Suppressor macrophage treated with lipopolysaccharide for 4 hours (primary cell): ENCODE results near the gene NKX1-2.
A peak's percentile ranks its signal among the peaks of the same experiment; 100 is the strongest.

Source experiments
- DNase-seq: peaks from one replicate; pipeline ENCODE4 v3.0.0-alpha.2; 2020

The NKX1-2 gene

DNA sequence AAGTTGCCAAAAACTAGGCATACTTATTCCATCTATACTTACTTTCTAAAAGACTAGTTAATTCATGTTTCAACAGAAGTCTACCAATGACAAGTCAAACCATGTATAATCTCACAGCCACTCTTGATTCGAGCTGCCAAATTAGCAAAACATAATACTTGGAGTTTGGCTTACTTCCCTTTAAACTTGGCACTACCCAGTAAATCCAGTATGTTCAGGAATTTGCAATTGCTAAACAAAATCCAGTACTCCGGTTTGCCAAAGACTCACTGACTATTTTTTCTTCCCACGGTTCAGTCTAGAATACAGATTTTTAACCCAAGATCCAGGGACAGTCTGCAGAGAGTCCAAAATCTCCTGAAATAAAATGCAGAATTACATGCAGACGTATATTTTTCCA, 35.8 kb downstream of the NKX1-2 start:
- DNase-seq, result no peak

DNA sequence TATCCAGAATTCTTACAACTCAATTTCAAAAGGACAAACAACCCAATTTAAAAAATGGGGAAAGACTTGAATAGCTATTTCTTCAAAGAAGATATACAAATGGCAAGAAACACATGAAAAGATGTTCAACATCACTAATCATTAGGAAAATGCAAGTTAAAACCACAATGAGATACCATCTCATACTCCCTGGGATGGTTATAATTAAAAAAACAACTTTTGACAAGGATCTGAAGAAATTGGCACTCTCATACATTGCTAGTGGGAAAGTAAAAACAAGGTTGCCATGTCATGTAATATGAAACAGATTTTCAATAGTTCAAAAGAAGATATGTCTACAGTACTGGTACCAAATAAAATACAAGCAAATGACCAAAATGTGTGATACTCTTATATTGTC, 40.1 kb downstream of the NKX1-2 start:
- no peak for DNase-seq

DNA sequence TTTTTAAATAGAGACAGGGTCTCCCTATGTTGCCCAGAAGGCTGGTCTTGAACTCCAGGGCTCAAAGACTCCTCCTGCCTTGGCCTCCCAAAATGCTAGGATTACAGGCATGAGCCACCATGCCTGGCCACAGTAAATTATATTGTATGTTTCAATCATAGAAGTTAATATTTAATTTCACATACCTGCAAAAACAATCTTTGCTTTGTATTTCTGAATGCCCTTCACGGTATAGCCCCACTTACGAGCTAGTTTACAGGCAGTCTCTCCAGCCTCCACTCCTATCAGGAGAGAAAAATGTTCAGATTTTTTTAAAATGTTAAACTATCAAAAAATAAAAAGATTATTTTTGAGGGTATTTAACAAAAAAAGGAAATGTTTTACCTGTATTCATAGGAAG, 41.5 kb downstream of the NKX1-2 start:
- DNase-seq, result no peak

DNA sequence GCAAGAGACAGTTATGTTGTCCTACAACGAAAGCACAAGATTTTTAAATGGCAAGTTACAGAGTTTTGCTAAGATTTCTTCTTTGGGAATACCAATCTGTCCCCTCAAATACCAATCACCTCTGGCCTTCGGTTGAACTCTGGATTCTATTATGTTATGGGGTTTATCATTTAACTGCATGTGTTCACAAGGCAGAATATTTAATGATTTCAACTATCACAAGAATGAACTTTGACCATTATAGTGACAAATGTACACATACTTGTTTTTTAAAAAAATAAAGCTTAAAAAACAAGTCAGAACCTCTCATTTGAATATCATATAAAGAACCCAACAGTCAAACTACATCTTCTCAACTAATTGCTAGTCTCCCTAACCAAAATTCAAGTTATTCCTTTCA, 42.4 kb downstream of the NKX1-2 start:
- DNase-seq, result no peak

DNA sequence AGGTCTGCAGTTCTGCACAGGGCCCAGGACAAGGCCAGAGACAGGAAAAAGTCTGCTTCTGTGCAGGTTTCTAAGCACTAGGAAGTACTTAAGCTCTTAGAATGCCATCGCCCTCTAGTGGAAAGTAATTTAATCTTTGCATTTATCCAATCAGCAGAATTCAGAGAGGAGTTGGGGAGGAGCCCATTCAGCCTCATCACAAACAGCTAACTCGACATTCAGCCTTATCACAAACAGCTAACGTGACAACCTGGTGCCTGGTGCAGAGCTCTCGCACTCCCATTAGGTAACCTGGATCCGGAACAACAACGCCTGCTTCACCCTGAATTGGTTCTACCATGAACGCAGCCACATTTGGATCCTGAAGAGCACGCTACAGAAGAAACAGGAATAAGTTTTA, 46.3 kb downstream of the NKX1-2 start:
- DNase-seq, result peak; percentile 88

DNA sequence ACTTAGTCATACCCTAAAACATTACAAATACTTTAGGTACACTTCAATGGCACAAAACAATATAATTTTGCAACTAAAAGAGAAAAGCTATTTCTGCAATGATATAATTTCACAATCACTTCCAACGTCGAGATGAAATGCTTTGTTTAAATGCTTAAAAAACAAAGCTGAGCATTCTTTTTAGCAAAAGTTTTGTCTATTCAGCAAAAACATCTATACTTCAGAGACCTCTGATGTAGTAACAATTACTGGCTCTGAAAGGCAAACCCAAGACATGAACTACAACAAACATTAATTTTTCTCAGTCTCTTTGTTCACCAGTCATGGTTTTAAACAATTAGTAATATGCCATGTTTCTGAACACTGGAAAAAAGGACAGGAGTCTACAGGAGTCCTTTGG, 47.6 kb downstream of the NKX1-2 start:
- DNase-seq, result no peak

DNA sequence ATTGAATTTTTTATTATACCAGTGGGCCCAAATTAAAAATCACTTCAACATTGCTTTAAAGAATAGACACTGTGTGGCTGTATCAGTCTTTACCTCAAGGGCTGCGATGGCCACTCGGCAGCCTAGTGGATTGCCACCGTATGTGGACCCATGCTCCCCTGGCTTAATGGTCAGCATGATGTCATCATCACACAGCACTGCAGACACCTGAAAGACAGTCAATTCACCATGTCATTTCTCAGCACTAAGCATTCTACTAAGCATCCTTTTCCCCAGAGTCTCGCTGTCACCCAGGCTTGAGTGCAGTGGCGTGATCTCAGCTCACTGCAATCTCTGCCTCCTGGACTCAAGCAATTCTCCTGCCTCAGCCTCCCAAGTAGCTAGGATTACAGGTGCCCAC, 48.2 kb downstream of the NKX1-2 start:
- no peak for DNase-seq
